ENCODE results near the gene STRIT1.

DNA sequence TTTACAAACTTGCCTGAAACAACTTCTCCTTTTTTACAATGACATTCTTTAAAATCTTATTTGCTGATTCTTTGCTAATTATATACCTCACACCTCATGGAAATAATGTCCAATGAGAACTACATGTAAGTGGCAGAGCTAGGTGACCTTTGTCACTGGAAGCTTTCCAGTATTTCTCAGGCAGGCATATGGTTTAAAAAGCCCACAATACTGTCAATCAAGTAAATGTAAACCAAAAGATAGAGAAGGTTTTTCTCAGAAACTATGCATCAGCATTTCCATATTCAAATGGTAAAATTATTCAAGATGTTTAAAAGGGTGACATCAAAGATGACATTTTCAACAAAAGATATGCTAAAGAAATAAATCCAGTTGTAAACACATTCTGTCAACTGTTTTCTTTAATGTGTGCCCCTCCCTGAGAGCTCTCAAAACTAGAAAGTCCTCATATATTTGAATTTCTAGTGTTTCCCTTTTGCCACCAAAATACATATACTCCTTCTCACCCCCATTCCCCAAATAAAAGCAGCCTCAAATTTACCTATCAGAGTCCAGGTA, 10.1 kb upstream of the STRIT1 start:
- TF ChIP-seq, protein P1, sequence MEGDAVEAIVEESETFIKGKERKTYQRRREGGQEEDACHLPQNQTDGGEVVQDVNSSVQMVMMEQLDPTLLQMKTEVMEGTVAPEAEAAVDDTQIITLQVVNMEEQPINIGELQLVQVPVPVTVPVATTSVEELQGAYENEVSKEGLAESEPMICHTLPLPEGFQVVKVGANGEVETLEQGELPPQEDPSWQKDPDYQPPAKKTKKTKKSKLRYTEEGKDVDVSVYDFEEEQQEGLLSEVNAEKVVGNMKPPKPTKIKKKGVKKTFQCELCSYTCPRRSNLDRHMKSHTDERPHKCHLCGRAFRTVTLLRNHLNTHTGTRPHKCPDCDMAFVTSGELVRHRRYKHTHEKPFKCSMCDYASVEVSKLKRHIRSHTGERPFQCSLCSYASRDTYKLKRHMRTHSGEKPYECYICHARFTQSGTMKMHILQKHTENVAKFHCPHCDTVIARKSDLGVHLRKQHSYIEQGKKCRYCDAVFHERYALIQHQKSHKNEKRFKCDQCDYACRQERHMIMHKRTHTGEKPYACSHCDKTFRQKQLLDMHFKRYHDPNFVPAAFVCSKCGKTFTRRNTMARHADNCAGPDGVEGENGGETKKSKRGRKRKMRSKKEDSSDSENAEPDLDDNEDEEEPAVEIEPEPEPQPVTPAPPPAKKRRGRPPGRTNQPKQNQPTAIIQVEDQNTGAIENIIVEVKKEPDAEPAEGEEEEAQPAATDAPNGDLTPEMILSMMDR (IDR thresholded peaks at IDR 0.05): no peak
- TF ChIP-seq EP300 (IDR thresholded peaks at IDR 0.05) (no peak), POLR2A (IDR thresholded peaks at IDR 0.05) (no peak)

Data from ovary (tissue), 3 donors.